WTC11 (cell line): ENCODE results near the gene ZC3HAV1L.

Experiments used
- CTCF ChIP-seq: fragments of 200-600 bp; IDR thresholded peaks from 2 replicates; pipeline ENCODE4 v1.8.0; 2022; ENCODE audit warnings: antibody characterized with exemption
- E2F1 ChIP-seq: sonication (generic); formaldehyde crosslinking; IDR thresholded peaks from 2 replicates; pipeline ENCODE4 v1.8.0; 2022; ENCODE audit warnings: mild to moderate bottlenecking, missing genetic modification reagents
- E2F4 ChIP-seq: sonication (generic); formaldehyde crosslinking; IDR thresholded peaks from 2 replicates; pipeline ENCODE4 v1.8.1; 2022; ENCODE audit warnings: low read depth, mild to moderate bottlenecking, moderate library complexity, missing genetic modification reagents, borderline replicate concordance
- MAX ChIP-seq: sonication (generic); formaldehyde crosslinking; IDR thresholded peaks from 2 replicates; pipeline ENCODE4 v1.8.0; 2022; ENCODE audit warnings: mild to moderate bottlenecking, missing genetic modification reagents
- MLX ChIP-seq: sonication (generic); formaldehyde crosslinking; IDR thresholded peaks from 2 replicates; pipeline ENCODE4 v1.8.1; 2023; ENCODE audit warnings: mild to moderate bottlenecking, missing genetic modification reagents, moderate library complexity
- STAT6 ChIP-seq: sonication (generic); formaldehyde crosslinking; conservative IDR thresholded peaks from 2 replicates; pipeline ENCODE4 v1.8.1; 2023; ENCODE audit warnings: mild to moderate bottlenecking, low read depth, missing genetic modification reagents, moderate library complexity
- USF2 ChIP-seq: sonication (generic); formaldehyde crosslinking; IDR thresholded peaks from 2 replicates; pipeline ENCODE4 v1.8.1; 2023; ENCODE audit warnings: mild to moderate bottlenecking, missing genetic modification reagents, moderate library complexity
- ZNF317 ChIP-seq: sonication (generic); formaldehyde crosslinking; IDR thresholded peaks from 2 replicates; pipeline ENCODE4 v1.8.1; 2023; ENCODE audit warnings: low read depth, mild to moderate bottlenecking, moderate library complexity, missing genetic modification reagents, borderline replicate concordance

- TF ChIP-seq CTCF (no peak), MAX (no peak), E2F1 (CRISPR knock-in tag) (no peak), E2F4 (CRISPR knock-in tag) (no peak), MLX (CRISPR knock-in tag) (no peak), STAT6 (CRISPR knock-in tag) (no peak), ZNF317 (CRISPR knock-in tag) (no peak), USF2 (CRISPR knock-in tag) (no peak)
Observed at GRCh38 chr7:139018910-139019309, 16.9 kb downstream of the ZC3HAV1L start.
